GM21619 (cell line): Measurements from ENCODE around the gene KIRREL1.

Source experiments
- ATAC-seq: cut with Tn5 transposase; IDR thresholded peaks from one replicate; pipeline ENCODE4 v1.9.1; 2021; ENCODE audit not compliant: unreplicated experiment

The KIRREL1 gene

GRCh38 chr1:158102881-158103674, 109.6 kb downstream of the KIRREL1 start:
- no peak for ATAC-seq

DNA sequence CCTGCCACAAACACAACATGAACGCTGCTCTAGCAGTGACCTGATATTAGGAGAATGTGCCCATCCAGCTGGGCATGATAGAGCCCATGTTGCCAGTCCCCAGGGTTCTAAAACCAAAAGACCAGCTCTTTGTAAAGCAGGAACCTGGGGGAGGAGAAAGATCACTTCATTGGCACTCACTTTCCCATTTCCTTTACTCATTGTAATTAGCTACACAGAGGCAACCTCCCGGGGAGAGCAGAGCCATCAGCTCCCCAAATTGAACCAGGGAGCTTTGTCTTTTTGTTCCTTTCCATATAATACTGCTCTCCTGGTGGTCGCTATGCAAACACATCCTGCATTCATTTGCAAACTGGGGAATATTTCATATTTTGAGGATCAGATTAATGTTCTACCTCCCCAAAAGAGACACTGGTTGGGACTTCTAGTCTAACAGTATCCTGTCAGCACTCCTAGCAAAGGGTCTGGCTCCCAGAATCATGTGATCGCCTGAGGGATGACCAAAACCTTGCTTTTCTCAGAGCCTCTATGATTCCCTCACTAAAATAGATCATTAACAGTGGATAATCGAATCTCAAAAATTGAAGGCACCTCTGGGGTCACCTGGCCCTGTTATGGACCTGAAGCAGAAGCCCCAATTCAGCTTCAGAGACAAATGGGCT, 110.5 kb downstream of the KIRREL1 start:
- ATAC-seq: no peak

GRCh38 chr1:158104891-158105290, 111.4 kb downstream of the KIRREL1 start:
- no peak for ATAC-seq

DNA sequence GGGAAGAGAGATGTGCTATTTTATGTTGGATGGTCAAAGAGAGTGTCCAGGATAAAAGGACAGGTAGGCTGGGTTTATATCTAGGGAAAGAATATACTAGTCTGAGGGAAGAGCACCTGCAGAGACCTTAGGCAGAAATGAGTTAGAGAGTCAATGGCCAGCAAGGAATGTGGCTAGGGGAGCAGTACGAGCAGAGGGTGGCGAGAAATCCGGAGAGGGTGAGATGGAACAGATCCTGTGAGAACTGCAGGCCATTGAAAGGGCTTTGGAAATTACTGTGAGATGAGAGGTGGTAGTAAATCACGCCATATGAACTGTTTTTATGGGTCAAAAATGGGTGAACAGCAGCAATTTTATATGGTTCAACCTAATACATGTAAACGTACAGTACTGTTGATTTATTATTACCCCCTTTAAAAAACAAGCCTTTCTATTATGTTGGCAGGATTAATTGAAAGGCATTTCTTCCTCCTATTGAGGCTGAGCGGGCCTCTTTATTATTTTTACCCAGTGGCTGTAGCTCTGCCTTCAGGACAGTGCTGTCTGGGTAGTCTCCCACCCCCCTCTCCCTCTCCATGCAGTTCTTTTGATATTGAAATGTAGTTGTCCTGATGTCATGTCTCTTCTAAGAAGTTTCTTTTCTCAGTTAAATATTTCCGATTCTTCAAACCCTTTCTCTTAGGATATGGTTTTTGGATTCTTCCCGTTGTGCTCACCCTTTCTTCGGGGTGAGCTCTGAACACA, 112.1 kb downstream of the KIRREL1 start:
- ATAC-seq: no peak

DNA sequence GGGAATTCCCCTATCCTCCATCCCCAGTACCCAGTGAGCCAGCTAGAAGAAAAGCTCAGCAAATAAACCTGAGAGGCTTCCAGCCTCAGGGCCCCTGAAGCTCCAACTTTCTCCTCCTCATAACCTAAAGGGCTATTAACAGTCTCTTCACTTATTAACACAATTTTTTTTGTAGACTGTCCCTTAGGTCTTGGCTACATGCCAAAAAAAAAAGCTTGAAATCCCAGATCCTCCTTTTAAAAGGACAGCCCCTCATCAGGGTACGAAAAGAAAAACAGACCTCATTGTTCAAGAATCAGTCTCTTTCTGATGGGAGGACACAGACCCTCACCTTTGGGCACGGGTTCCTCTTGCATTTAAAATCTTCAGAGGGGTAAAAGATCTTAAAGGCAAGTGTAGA, 114.5 kb downstream of the KIRREL1 start:
- ATAC-seq: no peak

DNA sequence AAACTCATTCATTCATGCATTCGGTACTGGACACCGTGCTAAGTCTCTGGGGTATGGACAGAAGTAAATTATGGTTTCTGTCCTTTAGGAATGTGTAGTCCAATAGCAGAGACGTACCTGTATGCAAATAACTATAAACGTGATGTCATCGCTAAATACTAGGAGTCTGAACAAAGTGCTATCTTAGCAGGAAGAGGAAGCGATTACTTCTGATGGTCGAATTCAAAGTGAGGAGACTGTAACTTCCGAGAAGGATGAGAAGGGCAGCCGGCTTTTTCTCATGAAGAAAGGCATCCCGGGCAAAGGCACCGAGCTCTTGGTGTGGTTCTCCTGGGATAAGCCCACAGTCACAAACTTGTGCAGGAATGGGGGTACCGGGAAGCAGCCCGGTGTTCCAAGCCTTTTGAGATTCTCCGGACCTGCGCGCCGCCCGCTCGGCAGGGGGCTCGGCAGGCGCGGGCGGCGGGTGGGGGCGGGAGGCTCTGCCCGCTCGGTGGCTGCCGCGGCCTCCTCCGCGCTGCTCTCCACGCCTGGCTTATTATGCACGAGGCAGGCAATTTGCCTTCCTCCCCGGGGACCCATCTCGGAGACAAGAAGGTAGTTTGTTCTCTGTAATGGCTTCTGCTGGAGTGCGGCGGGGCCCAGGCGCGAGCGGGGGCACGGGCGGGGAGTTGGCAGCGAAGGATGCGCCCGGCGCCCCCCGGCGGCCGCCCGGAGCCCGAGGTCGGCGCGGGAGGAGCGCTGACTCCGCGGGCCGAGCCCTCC, 119.7 kb downstream of the KIRREL1 start:
- ATAC-seq: no peak

DNA sequence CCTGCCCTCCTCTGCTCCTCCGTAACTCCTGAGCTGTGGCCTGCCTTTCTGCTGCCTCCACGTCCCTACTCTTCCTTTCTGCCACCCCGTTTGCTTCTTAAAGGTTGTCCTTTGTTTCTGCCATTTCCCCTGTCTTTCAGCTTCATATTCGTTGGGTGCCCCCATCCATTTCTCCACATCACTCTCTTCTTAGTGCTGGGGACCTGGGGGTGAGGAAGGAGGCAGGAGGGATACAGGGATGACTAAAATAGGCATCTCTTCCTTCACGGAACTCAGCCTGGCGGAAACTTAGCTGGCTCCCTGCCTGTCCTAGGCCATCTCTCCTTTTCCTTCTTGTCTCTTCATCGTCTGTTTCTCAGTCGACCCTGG, 120.3 kb downstream of the KIRREL1 start:
- no peak for ATAC-seq

- ATAC-seq: peak; percentile 85
Measured at GRCh38 chr1:158115126-158115525, 121.7 kb downstream of the KIRREL1 start.

DNA sequence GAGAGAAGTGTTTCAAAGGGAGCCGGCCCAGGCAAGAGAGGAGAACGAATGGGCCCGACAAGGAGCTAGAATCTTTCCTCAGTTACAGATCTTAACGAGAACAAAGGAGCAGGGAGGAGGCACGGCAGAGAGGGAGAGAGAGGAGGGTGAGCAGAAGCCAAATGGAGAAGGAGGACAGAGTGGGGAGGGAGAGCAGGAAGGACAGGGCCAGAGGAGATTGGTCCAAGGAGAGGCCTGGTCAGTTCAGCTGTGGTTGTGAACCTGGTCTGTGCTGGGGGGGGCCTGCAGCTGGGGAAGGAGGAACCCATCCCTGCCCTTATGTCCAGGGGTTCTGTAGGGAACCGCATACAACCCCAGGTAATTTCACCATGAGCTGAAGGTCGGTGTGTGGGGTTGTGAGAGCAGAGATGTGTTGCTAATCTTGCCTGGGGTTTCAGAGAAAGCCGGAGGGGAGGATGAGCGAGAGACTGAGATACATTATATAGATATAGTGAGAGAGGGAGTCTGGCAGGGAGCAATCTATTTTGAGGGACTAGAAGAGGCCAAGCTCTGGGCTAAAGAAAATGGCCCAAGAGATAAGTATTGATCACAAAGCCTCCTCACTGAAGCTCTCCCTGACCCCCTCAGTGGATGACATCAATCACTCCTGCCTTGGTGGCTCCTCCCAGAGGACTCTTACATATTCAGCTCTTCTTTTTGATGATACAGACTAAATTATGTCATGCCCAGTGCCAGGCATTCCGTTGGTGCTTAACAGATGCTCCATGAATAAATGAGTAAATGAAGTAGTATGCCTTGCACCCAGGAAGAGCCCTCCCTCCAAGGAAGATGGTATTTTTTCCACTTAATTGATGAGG, 123.1 kb downstream of the KIRREL1 start:
- ATAC-seq: no peak

DNA sequence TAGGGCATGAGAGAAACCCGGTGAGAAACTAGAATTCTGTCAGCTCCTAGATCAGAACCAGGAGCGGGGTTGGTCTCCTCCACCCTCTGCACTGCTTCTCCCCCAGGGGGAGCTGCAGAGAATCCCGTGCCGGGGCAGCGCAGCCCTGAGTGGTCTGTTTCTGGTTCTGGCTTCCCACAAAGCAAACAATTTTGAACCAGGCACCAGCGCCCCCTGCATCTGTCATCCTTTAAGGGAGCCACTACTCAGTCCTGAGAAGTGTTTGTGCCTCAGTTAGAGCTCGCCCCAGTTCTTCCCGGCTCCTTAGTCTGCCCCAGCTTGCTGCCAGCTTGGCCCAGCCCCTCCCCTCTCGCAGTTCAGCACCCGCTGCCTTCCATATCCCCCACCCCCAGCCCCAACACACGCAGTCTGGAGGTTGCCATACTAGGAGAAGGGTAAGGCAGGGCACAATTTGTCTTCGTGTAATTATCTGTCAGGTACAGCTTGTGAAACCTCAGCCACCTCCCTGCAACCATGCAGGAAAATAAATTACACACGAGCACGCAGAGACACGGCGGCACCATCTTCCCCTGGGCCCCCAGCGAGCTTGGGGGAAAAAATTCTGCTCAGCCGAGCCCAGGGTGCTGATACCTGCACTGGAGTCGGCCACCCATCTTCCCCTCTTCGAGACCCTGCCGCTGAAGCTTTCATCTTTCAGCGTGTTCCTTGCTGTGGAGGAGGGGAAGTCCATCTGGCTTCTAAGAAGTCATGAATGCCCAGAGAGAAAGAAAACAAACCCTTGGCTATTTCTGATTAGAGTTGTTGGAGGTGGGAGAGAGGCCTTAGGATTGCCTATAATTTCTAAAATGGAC, 124.6 kb downstream of the KIRREL1 start:
- no peak for ATAC-seq

DNA sequence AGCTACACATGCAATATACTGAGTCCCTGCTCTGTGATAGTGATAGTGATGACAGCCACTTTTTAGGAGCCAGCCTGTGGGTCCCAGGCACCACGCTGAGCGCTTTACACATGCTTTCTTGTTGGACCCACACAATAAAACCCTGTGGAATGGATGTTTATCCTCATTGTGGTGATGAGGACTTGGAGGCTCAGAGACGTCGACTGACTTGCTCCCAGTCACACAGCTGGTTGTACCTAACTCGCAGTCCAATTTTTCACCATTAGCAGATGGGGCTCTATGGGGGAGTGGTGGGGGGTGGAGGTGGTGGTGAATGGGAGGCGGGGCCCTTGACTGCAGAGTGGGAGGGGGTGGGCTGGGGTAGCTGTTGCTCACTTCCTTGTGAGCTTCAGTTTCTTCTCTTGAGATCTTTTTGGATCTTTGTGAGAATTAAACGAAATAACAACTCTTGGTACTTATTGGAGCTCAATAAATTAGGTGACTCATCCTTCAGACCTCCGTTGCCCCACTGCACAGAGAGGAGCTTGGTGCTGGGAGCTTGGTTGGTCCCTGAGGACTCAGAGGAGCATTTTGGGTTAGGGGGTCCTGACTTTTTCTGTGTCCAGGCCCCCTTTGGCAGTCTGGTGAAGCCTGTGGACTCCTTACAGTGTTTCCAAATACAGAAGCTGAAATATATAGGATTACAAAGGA, 125.4 kb downstream of the KIRREL1 start:
- ATAC-seq: no peak

- no peak for ATAC-seq
Measured at GRCh38 chr1:158119976-158120653, 126.7 kb downstream of the KIRREL1 start.

DNA sequence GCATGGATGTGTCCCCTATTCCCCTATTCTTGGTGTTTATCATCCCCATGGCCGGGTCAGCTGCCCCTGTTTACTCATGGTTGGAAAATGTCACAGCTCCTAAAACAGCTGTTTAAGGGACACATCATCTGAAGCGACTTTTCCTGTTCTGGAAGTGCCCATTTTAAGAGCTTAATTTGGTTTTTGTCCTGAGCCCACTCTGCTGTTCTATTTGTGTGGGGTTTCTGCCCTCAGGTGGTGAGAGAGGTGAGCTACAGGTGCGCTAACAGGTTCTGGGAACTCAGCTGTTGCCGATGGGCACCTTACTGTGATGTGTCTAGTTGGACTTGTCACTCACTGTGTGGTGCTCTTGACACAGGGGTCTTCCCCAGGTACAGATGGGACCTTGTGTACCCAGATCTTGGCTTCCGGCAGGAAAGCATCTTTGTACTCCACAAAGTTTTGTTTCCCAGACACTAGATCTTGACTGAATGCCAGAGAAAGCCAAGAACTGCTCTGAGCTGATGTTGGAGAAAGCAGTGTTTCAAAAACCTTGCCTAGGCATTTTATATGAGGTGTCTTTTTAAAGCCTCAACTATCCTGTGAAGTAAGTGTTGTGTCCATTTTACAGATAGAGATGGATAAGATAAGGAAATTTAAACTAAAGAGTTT, 128.3 kb downstream of the KIRREL1 start:
- ATAC-seq: no peak

DNA sequence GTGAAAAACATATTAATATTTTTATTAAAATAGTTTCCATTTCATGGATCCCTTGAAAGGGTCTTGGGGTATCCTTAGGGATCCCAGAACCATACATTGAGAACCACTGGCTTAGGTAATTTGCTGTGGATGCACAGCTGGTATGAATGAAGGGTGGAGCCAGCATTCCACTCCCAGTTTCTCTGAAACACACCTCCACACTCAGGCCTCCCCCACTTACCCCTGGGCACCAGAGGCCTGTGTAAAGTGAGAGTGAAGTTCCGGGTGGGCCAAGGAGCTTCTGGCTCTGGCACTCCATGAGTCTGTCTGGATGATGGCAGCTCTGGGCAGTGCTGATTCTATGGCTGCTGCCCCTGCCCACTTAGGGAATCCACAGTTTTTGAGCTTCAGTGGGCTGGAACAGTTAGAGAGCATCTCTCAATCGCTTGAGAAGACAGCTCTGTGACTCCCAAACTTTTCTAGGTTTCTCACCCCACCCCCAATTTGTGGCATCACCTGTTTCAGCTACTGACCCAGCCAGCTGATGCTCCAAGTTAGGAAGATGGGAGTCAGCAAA, 129.5 kb downstream of the KIRREL1 start:
- ATAC-seq: no peak

- ATAC-seq: no peak
Measured at GRCh38 chr1:158124034-158124433, 130.6 kb downstream of the KIRREL1 start.

DNA sequence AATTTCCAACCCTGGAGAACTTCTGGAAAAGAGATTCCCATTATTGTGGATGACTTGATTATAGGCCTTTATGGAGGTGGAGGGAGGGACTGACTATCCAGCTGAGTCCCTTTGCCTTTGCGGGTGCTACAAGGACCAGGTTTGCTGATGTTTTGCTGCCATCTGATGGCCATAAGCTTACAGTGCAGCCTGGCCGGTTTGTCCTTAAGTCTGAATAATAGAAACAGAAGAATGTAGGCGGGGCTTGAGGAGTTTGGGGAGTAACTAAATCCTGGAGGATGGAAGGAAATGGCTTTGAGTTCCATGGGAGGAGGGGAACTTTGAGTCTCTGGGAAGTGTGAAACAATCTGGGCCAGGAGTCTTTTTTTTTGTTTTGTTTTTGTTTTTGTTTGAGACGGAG, 131.6 kb downstream of the KIRREL1 start:
- ATAC-seq: peak; percentile 79

GRCh38 chr1:158126425-158126824, 133.0 kb downstream of the KIRREL1 start:
- ATAC-seq: no peak
